ENCODE results near the gene SCAMP2. TPM values are rescaled to one million over a fixed set of nuclear protein-coding genes. Genes with fewer than 3 reads are reported as not detected.

The SCAMP2 gene
- total RNA-seq, 2 donors from 2014 or later, result 33.5 to 36.9 TPM

DNA sequence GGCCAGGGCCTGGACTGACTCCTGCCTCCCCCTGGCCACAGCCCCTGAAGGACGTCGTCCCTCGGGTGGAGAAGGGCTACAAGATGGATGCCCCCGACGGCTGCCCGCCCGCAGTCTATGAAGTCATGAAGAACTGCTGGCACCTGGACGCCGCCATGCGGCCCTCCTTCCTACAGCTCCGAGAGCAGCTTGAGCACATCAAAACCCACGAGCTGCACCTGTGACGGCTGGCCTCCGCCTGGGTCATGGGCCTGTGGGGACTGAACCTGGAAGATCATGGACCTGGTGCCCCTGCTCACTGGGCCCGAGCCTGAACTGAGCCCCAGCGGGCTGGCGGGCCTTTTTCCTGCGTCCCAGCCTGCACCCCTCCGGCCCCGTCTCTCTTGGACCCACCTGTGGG lies 70.9 kb downstream of the SCAMP2 start:
- no peak overlapping the region for H3K4me3 ChIP-seq
- intact Hi-C loops (cut with DNase I), result no loop called here
- H3K36me3 ChIP-seq (replicated peaks in 1 of 2; ENCODE audit: insufficient read depth in 1 of 2, low read depth in 2 of 2), result peaks cover 0 to 5% of the 10 kb centered on the region in 2 donors
- H3K4me1 ChIP-seq, result peaks cover 18% of the 10 kb centered on the region
- TF ChIP-seq, protein P1, sequence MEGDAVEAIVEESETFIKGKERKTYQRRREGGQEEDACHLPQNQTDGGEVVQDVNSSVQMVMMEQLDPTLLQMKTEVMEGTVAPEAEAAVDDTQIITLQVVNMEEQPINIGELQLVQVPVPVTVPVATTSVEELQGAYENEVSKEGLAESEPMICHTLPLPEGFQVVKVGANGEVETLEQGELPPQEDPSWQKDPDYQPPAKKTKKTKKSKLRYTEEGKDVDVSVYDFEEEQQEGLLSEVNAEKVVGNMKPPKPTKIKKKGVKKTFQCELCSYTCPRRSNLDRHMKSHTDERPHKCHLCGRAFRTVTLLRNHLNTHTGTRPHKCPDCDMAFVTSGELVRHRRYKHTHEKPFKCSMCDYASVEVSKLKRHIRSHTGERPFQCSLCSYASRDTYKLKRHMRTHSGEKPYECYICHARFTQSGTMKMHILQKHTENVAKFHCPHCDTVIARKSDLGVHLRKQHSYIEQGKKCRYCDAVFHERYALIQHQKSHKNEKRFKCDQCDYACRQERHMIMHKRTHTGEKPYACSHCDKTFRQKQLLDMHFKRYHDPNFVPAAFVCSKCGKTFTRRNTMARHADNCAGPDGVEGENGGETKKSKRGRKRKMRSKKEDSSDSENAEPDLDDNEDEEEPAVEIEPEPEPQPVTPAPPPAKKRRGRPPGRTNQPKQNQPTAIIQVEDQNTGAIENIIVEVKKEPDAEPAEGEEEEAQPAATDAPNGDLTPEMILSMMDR (IDR thresholded peaks at IDR 0.05), result no peak
- TF ChIP-seq POLR2A (IDR thresholded peaks at IDR 0.05), result no peak
- ATAC-seq (no peak), DNase-seq (no peak)
- no peak overlapping the region for H3K27ac ChIP-seq
- no peaks in the 10 kb centered on the region for H3K27me3 ChIP-seq
- WGBS, 2 donors, result 88 to 94% methylated on average over 12 to 20 of the region's 20 CpGs
- H3K9me3 ChIP-seq, result no peaks in the 10 kb centered on the region

DNA sequence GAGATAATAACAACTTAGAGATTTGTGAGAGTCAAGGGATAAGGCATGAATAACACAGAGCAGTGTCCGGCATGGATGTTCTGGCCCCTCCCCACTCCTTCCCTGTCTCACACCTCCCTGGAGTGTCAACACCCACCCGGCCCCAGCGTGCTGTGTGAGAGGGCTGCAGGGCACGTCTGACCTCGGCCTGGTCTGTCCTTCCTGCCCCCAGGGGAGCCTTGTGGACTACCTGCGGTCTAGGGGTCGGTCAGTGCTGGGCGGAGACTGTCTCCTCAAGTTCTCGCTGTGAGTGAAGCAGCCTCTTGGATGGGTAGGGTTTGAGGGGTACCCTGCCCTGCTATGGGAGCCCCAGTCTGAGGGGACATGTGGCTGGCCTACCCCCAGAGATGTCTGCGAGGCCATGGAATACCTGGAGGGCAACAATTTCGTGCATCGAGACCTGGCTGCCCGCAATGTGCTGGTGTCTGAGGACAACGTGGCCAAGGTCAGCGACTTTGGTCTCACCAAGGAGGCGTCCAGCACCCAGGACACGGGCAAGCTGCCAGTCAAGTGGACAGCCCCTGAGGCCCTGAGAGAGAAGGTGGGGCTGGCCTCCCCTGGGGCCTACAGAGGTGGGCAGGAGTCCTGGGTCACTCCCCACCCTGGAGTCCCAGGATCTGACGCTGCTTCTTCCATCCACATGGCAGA lies 71.7 kb downstream of the SCAMP2 start:
- Histone ChIP-seq H3K4me3 (no peak overlapping the region), H3K27me3 (no peaks in the 10 kb centered on the region), H3K9me3 (no peaks in the 10 kb centered on the region), H3K36me3 (replicated peaks in 1 of 2; ENCODE audit: insufficient read depth in 1 of 2, low read depth in 2 of 2) (peaks cover 0 to 5% of the 10 kb centered on the region in 2 donors), H3K27ac (no peak overlapping the region), H3K4me1 (peaks cover 18% of the 10 kb centered on the region)
- TF ChIP-seq, protein P1 (IDR thresholded peaks at IDR 0.05), result no peak
- no peak for TF ChIP-seq POLR2A (IDR thresholded peaks at IDR 0.05)
- ATAC-seq (no peak), DNase-seq (no peak)
- intact Hi-C loops (cut with DNase I), result no loop called here
- WGBS, 2 donors, result 77 to 84% methylated on average over 3 to 16 of the region's 18 CpGs

DNA sequence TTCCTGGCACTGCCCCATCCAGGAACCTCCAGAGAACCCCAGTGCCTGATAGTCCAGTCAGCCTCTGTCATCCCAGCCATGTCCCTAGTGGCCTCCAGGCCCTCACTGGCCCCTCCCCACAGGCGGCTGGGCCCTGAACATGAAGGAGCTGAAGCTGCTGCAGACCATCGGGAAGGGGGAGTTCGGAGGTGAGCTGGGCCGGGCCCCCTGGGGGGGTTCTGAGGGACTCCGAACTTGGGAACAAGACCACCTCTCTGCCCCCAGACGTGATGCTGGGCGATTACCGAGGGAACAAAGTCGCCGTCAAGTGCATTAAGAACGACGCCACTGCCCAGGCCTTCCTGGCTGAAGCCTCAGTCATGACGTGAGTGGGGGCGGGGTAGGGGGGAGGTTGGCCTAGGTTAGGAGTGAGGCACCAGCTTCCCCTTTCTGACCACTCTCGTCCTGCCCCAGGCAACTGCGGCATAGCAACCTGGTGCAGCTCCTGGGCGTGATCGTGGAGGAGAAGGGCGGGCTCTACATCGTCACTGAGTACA lies 72.5 kb downstream of the SCAMP2 start:
- DNase-seq, result peak in 1 of 4 donors; percentile 20
- Histone ChIP-seq H3K27ac (no peak overlapping the region), H3K4me3 (no peak overlapping the region), H3K27me3 (no peaks in the 10 kb centered on the region), H3K4me1 (peaks cover 18% of the 10 kb centered on the region), H3K36me3 (replicated peaks in 1 of 2; ENCODE audit: insufficient read depth in 1 of 2, low read depth in 2 of 2) (peaks cover 0 to 5% of the 10 kb centered on the region in 2 donors), H3K9me3 (no peaks in the 10 kb centered on the region)
- ATAC-seq, result no peak
- no peak for TF ChIP-seq POLR2A (IDR thresholded peaks at IDR 0.05)
- TF ChIP-seq, protein P1 (IDR thresholded peaks at IDR 0.05), result no peak
- intact Hi-C loops (cut with DNase I), result no loop called here
- 74 to 78% methylated on average over 7 to 17 of the region's 20 CpGs for WGBS, 2 donors

DNA sequence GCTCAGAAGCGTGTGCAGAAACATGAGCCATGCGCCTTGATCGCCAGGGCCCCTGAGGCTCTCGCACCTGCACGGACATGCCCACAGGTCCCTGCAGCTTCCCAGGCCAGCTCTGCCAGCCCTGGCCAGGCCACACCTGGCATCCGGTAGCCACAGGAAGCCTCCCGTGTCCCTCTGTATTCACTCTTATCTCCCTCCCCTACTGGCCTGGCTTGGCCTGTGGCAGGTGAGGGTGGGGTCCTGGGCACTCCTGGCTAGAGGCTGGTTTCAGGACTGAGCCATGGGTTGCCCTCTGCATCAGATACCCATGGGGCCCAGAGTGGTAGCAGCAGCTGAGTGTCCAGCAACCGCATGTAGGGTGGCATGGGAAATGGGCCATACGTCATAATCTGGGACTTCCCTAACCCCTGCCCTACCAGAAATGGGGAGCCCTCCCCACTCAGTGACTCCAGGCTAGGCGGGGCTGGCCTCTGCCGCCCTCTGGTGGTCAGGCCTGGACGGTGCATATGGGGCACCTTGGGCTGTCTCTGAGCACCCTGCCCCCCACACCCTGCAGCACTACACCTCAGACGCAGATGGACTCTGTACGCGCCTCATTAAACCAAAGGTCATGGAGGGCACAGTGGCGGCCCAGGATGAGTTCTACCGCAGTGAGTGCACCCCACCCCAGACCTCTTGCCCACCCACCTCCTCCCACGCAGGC lies 73.2 kb downstream of the SCAMP2 start:
- H3K4me1 ChIP-seq, result peaks cover 18% of the 10 kb centered on the region
- no peaks in the 10 kb centered on the region for H3K27me3 ChIP-seq
- H3K4me3 ChIP-seq, result no peak overlapping the region
- intact Hi-C loops (cut with DNase I), result no loop called here
- peaks cover 0 to 5% of the 10 kb centered on the region in 2 donors for H3K36me3 ChIP-seq (replicated peaks in 1 of 2; ENCODE audit: insufficient read depth in 1 of 2, low read depth in 2 of 2)
- ATAC-seq (peak; percentile 77), DNase-seq (peak; percentile 69 to 78 (median 78))
- no peaks in the 10 kb centered on the region for H3K9me3 ChIP-seq
- H3K27ac ChIP-seq, result peak overlapping the region in 2 of 4 donors; percentile 8 to 37
- TF ChIP-seq, protein P1 (IDR thresholded peaks at IDR 0.05), result peak; percentile 89 to 99 (median 94)
- TF ChIP-seq POLR2A (IDR thresholded peaks at IDR 0.05), result no peak
- 36 to 47% methylated on average over 4 to 18 of the region's 18 CpGs for WGBS, 2 donors
